Fibroblast of skin of left quadriceps (primary cell): ENCODE results near the gene MSL2.
"Not testable (repeated sequence)": the region's sequence is repeated elsewhere in the genome, so short reads cannot be mapped to it uniquely, and the experiment has no call there.

ENCODE experiments used
- DNase-seq, 2 experiments: peaks; one replicate each; pipeline ENCODE4 v3.0.0-alpha.2; 2013; ENCODE audit warnings: low read depth in 2 of 2

The MSL2 gene

DNA sequence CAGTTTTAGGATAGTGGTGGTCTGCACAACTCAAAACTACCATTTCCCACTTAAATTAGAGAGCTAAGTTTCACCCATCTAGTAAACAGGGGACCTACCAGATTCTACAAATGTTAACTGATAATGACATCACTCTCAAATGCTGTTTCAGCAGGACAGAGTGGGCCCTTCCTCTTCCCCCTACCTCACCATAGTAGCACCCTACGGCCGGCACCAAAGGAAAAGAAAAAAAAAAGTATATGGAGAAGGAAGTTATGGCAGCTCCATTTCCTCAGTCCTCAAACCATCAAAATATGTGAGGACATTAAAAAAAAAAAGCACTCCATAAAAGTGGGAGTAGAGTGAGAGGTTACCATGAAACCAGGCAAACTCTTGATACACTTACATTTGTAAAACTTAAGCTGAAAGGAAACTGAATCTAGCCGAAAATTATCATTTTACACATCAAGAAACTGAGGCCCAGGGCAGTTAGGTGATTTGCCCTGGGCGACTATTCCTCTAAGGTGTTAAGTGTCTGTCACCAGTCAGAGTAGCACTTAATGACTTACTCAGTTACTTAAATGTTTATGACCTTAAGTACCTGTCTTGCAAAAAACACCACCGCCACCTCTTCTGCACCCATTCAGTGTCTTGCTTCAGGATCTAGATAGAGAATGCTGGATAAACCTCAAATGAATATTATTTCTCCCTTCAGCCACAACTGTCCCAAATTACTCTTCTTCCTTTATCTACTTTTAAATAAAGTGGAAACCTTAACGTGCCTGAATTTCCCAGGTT is 2.7 kb downstream of the MSL2 start:
- DNase-seq: no peak

- DNase-seq: no peak
Observed at GRCh38 chr3:136192831-136193230, 3.3 kb downstream of the MSL2 start.

GRCh38 chr3:136192195-136192594 is 3.9 kb downstream of the MSL2 start:
- DNase-seq: not testable (repeated sequence)

DNA sequence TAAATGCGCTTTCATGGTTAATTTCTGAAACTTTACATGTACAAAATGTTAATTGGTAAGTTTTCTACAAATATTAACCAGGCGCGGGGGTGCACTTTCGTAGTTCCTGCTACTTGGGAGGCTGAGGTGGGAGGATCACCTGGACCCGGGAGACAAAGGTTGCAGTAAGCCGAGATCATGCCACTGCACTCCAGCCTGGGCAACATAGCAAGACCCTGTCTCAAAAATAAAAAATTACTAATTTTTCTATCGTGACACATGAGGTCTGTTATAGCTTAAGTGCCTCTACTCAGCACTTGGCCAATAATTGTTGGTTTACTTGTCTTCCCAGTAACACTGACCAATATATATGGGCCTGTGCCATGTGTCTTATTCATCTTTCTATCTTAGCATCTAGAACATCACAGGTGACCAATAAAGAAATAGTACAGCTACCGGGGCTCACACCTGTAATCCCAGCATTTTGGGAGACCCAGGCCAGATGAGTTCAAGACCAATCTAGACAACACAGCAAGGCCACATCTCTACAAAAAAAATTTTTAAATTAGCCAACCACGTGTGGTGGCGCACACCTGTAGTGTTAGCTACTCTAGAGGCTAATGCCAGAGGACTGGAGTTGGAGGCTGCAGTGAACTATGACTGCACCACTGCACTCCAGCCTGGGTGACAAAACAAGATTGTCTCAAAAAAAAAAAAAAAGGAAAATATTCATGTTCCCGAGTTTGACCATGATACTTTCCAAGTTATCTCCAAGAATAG is 6.1 kb downstream of the MSL2 start:
- no peak for DNase-seq

DNA sequence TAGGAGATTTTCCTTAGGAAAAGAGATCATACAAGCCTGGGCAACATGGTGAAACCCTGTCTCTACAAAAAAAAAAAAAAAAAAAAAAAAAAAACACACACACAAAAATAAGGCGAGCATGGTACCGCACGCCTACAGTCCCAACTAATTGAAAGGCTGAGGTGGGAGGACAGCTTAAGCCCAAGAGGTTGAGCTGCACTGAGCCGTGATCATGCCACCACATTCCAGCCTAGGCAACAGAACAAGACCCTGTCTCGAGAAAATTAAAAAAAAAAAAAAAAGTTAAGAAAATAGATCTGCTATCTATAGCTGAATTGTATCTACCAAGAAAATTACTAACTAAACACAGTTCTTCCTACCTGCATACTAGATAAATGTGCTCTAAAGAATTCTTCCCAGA is 7.1 kb downstream of the MSL2 start:
- no peak for DNase-seq

GRCh38 chr3:136187868-136188267 is 8.3 kb downstream of the MSL2 start:
- DNase-seq: no peak

DNA sequence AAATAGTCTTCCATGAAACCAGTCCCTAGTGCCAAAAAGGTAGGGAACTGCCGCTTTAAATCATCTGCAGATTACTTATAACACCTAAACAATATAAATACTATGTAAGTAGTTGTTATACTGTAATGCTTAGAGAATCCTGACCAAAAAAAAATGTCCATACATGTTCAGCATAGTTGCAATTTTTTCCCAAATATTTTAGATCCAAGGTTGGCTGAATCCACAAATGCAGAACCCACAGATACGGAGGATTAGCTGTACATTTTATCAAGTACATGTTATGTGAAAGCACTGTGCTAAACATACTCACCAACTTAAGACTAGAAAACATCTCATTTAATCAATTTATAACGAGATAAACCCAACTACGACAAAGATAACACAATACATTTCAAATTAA is 9.3 kb downstream of the MSL2 start:
- DNase-seq: peak in 1 of 2 experiments; percentile 31

DNA sequence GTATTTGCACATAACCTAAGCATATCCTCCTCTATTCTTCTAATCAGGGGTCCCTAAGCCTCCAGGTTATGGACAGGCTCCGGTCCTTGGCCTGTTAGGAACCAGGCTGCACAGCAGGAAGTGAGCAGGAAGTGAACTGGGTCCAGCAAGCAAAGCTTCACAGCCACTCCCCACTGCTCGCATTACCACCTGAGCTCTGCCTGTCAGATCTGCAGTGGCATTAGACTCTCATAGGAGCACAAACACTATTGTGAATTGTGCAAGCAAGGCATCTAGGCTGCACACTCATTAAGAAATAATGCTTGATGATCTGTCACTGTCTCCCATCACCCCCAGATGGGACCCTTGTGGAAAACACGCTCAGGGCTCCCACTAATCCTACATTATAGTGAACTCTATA is 9.8 kb downstream of the MSL2 start:
- DNase-seq: no peak

DNA sequence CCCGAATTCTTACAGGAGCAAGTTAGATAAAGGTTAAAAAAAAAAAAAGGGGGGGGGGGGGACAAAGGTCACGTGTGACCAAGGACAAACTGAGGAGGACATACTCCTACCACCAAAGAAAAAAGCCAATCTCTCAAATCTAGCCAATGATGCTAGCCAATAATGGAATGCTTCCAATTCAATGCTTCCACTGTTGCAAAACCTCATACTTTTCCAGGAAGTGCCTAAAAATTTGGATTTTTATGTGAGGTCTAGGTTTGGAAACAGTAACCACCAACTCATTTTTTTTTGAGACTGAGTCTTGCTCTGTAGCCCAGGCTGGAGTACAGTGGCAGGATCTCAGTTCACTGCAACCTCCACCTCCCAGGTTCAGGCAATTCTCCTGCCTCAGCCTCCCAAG is 11.4 kb downstream of the MSL2 start:
- no peak for DNase-seq

GRCh38 chr3:136181741-136182140 is 14.4 kb downstream of the MSL2 start:
- DNase-seq: no peak

GRCh38 chr3:136177876-136178275 is 18.3 kb downstream of the MSL2 start:
- no peak for DNase-seq

- no peak for DNase-seq
Observed at GRCh38 chr3:136173939-136174490, 22.1 kb downstream of the MSL2 start.

DNA sequence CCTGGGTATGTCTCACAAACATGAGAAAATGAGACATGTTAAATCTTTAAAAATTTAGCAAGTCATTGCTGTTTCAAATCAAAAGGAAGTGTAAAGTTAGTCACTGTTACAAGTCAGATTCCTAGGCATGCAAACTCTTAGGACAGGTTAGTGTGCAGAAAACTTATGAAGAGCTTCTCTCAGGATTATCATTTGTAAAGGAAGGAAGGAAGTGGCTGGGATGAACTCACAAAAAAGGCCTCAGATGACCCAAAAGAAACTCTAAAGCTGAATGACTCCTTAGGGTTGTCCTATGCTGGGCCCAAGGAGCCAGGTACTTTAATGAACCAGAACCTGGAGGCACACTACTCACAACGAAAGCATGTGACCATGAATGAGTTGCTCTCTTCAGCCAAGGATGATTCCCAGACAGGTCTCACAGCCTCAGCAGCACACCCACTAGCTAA is 25.0 kb downstream of the MSL2 start:
- no peak for DNase-seq

GRCh38 chr3:136168236-136168635 is 27.9 kb downstream of the MSL2 start:
- DNase-seq: not testable (repeated sequence)

- no peak for DNase-seq
Observed at GRCh38 chr3:136166507-136166906, 29.6 kb downstream of the MSL2 start.

DNA sequence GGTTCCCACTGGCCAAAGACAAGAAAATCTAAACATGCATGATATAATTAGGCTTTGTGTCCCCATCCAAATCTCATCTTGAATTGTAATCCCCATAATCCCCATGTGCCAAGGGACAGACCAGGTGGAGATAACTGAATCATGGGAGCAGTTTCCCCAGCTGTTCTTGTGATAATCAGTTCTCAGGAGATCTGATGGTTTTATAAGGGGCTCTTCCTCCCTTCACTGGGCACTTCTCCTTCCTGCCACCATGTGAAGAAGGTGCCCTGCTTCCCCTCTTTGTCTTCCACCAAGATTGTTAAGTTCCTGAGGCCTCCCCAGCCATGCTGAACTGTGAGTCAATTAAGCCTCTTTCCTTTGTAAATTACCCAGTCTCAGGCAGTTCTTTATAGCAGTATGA is 32.5 kb downstream of the MSL2 start:
- not testable (repeated sequence) for DNase-seq

DNA sequence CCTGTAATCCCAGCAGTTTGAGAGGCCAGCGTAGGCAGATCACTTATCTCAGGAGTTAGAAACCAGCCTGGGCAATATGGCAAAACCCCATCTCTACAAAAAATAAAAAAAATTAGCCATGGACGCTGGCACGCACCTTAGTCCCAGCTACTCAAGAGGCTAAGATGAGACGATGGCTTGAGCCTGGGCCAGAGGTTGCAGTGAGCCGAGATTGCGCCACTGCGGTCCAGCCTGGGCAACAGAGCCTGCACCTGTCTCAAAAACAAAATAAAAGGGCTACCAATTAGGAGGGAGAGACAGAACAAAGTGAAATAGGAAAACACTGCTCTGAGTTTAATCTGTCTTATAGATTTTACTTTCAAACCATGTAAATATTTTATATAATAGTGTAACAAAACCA is 33.8 kb downstream of the MSL2 start:
- no peak for DNase-seq

- DNase-seq: no peak
Observed at GRCh38 chr3:136161516-136161915, 34.6 kb downstream of the MSL2 start.

- no peak for DNase-seq
Observed at GRCh38 chr3:136152963-136153362, 43.2 kb downstream of the MSL2 start.

DNA sequence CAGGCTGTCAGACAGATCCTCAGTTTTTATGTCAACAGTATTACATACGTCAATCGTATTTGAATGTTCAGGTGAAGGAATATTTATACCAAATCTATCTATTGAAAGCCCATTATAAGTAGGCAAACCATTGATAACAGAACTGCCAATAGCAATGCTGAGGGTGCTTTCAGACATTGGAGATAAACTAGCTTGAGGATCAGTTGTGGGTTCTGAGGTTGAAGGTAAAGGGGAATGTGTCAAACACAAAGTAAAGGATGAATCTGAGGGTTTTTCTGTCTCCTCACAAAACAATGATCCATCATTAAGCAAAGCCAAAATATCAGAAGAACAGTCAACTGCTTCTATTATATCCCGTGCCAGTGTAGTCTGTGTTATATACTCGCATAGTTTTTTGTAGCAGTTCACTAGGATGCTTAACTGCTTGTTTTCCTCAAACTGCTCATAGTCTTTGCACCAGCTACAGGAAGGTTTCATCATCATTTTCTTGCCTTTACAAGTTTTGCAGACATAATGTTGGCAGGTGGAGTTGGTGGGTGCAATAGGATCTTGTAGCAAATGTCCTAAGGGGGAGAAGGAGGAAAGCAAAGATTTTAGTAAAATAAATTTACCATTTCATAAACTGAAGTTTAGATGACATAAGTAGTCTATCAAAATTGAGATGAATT is 43.8 kb downstream of the MSL2 start:
- no peak for DNase-seq

GRCh38 chr3:136151219-136151618 is 44.9 kb downstream of the MSL2 start:
- no peak for DNase-seq

GRCh38 chr3:136149667-136150066 is 46.5 kb downstream of the MSL2 start:
- no peak for DNase-seq
